Right lobe of liver (tissue), 4 donors: Measurements from ENCODE around the gene ADD2.

Experiments
- CTCF ChIP-seq, 4 donors: fragments of 200-600 bp in 3 of 4; fragments of 450-650 bp in 1 of 4; IDR thresholded peaks; one replicate each; pipeline versions ENCODE4 v1.5.1 to v1.8.0; 2016 to 2022; ENCODE audit warnings: antibody characterized with exemption in 4 of 4, mild to moderate bottlenecking in 2 of 4
- POLR2A ChIP-seq: fragments of 450-650 bp; IDR thresholded peaks from one replicate; pipeline ENCODE4 v1.6.1; 2017; ENCODE audit warnings: antibody characterized with exemption, mild to moderate bottlenecking
- donor health status: DM: no; HTN: no; CAD: no.
- donor health status: DM: no; HTN: no; CAD: no.
- donor health status: DM: no; HTN: yes; CAD: no.

GRCh38 chr2:70697603-70698383 lies 70.2 kb downstream of the ADD2 start:
- TF ChIP-seq CTCF (IDR thresholded peaks at IDR 0.05) (no peak), POLR2A (no peak)
